ENCODE measurements around the gene ATXN10. TPM values are rescaled to one million over a fixed set of nuclear protein-coding genes. Genes with fewer than 3 reads are reported as not detected.

ATXN10 gene
- total and polyA plus RNA-seq, 11 donors, result 55.0 to 192 (median 149) TPM

DNA sequence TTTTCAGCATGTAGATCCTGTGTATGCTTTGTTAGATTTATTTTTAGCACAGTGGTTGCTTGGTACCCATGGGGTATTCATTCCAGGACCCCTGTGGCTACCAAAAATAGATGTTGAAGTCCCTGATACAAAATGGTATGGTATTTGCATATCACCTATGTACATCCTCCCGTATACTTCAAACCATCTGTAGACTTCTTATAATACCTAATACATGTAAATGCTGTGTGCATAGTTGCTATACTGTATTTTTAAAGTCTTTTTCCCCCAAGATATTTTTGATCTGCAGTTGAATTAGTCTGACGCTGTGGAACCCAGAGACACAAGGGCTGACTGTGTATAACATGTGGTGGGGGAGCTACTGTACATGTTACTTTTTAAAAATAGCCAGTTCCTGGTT, 101.1 kb downstream of the ATXN10 start:
- 71 to 82% (median 79%) methylated on average over 2 of the region's 2 CpGs for WGBS, 4 donors
- ATAC-seq, result no peak

DNA sequence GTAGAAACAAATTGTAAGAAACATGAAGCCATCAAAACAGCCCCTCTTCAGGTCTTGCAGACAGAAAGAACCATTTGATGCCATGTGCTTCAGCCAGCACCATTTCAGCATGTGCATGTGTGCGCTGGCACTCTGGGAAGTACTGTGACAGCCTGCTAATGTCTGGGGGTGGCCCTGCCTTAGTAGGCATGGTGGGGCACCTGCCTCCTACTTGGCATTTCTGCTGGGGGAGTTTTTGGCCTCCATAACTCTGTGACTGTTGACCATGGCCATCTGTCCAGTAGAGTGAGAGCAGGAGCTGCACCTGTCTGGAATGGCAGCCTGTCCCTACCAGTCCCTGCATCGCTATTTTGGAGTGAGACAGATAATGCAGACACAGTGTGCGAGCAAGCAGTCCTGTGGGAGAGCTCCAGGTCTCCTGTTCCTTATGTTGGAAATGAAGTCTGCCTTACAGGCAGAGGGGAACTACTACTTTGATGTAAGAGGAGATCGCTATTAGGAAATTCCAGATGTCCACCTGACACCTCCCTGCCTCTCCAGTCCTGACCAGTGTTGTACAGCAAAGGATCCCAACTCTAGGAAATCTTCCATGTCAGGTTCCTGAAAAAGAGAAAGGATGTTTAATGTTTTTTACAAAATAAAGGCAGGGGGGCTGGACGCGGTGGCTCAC, 102.5 kb downstream of the ATXN10 start:
- WGBS, 4 donors, result 90 to 96% (median 94%) methylated on average over 6 of the region's 6 CpGs
- Histone ChIP-seq H3K4me3 (no peak overlapping the region), H3K9me3 (peaks cover 0 to 7% (median 0%) of the 10 kb centered on the region in 12 donors), H3K27me3 (no peaks in the 10 kb centered on the region), H3K27ac (no peak overlapping the region), H3K4me1 (peaks cover 0 to 5% (median 0%) of the 10 kb centered on the region in 12 donors), H3K36me3 (peaks cover 0 to 3% (median 0%) of the 10 kb centered on the region in 9 donors)
- intact Hi-C loops (cut with DNase I), result no loop called here
- ATAC-seq (no peak), DNase-seq (no peak)
- TF ChIP-seq POLR2A (IDR thresholded peaks at IDR 0.05), result no peak
- TF ChIP-seq, protein P1, sequence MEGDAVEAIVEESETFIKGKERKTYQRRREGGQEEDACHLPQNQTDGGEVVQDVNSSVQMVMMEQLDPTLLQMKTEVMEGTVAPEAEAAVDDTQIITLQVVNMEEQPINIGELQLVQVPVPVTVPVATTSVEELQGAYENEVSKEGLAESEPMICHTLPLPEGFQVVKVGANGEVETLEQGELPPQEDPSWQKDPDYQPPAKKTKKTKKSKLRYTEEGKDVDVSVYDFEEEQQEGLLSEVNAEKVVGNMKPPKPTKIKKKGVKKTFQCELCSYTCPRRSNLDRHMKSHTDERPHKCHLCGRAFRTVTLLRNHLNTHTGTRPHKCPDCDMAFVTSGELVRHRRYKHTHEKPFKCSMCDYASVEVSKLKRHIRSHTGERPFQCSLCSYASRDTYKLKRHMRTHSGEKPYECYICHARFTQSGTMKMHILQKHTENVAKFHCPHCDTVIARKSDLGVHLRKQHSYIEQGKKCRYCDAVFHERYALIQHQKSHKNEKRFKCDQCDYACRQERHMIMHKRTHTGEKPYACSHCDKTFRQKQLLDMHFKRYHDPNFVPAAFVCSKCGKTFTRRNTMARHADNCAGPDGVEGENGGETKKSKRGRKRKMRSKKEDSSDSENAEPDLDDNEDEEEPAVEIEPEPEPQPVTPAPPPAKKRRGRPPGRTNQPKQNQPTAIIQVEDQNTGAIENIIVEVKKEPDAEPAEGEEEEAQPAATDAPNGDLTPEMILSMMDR (IDR thresholded peaks at IDR 0.05), result no peak

More for the DNA sequence above, 101.1 kb downstream of the ATXN10 start:
- TF ChIP-seq POLR2A (IDR thresholded peaks at IDR 0.05), result no peak
- TF ChIP-seq, protein P1 (IDR thresholded peaks at IDR 0.05), result no peak
- peaks cover 0 to 5% (median 0%) of the 10 kb centered on the region in 12 donors for H3K4me1 ChIP-seq
- H3K36me3 ChIP-seq, result peaks cover 0 to 3% (median 0%) of the 10 kb centered on the region in 9 donors
- no peaks in the 10 kb centered on the region for H3K27me3 ChIP-seq
- intact Hi-C loops (cut with DNase I), result no loop called here
- DNase-seq, result no peak
- H3K9me3 ChIP-seq, result peaks cover 0 to 7% (median 0%) of the 10 kb centered on the region in 12 donors
- no peak overlapping the region for H3K4me3 ChIP-seq
- H3K27ac ChIP-seq, result no peak overlapping the region

DNA sequence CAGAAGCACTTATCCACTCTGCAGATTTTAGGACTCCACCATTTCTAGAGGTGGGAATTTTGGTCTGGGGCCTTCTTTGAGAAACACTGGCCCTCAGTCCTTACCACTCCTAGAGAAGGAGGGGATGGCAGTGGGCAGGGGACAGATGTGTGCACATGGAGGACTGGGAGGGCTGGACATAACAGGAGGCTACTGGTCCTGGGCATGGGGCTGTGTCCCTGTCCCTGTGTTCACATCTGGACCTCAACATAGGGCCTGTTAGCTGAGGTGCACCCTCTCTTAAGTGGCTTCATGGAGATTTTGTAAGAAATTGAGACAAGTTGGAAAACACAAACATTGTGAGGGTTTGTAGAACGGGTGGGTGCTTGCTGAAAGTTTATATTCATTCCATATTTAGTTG, 103.4 kb downstream of the ATXN10 start:
- no peak for DNase-seq
- intact Hi-C loops (cut with DNase I), result no loop called here
- WGBS, 4 donors, result 94 to 100% (median 99%) methylated on average over 1 of the region's 1 CpG
- H3K4me3 ChIP-seq, result no peak overlapping the region
- no peak for ATAC-seq
- H3K27me3 ChIP-seq, result no peaks in the 10 kb centered on the region
- H3K4me1 ChIP-seq, result peaks cover 0 to 5% (median 0%) of the 10 kb centered on the region in 12 donors
- peaks cover 0 to 7% (median 0%) of the 10 kb centered on the region in 12 donors for H3K9me3 ChIP-seq
- TF ChIP-seq, protein P1 (IDR thresholded peaks at IDR 0.05), result no peak
- TF ChIP-seq POLR2A (IDR thresholded peaks at IDR 0.05), result no peak
- H3K27ac ChIP-seq, result no peak overlapping the region
- peaks cover 0 to 7% (median 0%) of the 10 kb centered on the region in 9 donors for H3K36me3 ChIP-seq

DNA sequence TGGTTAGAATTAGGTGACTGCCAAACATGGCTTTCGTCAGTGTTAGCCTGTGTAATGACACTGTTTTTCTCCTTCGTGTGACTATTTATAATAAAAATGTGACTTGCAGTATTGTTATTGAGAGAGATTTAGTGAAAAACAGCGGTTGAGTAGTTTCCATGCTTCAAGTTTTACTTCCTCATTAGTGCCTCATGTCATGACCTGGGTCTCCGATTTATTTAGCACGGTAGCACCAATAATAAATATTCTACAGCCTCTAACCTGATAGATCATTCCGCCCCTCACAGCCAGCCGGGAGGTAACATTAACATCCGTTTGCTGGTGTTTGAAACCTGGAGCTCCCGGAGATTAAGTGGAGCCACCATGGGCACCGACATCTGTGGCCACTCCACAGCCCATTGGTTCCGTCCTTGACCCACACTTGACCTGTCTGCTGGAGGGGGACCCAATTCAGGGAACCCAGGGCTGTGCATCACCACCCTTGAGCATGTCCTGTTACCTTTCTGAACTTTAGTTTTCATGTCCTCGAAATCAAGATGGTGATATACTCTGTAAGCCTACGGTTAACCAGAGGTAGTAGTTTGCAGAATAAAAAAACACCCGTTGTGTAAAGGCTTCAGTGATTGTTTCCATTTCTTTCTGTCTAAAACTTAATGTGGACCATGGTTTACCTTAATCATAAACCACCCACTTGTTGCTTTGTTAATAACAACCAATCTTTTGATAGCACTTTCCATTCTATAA, 104.1 kb downstream of the ATXN10 start:
- Histone ChIP-seq H3K36me3 (peaks cover 0 to 7% (median 0%) of the 10 kb centered on the region in 9 donors), H3K27ac (no peak overlapping the region), H3K4me1 (peaks cover 0 to 5% (median 0%) of the 10 kb centered on the region in 12 donors), H3K9me3 (peaks cover 0 to 5% (median 0%) of the 10 kb centered on the region in 12 donors), H3K27me3 (no peaks in the 10 kb centered on the region), H3K4me3 (no peak overlapping the region)
- 91 to 95% (median 93%) methylated on average over 14 of the region's 14 CpGs for WGBS, 4 donors
- DNase-seq, result no peak
- TF ChIP-seq, protein P1 (IDR thresholded peaks at IDR 0.05), result no peak
- TF ChIP-seq POLR2A (IDR thresholded peaks at IDR 0.05), result no peak
- ATAC-seq, result no peak
- intact Hi-C loops (cut with DNase I), result no loop called here
